B cell (primary cell): ENCODE measurements around the gene CYP4F11. TPM values are rescaled to one million over a fixed set of nuclear protein-coding genes. Genes with fewer than 3 reads are reported as not detected.

Experiments
- ATAC-seq: fragments of 200-7000 bp; cut with Tn5 transposase; one replicate; pipeline ENCODE4 v1.10.0; 2021; ENCODE audit warnings: low read depth, mild to moderate bottlenecking, moderate number of reproducible peaks, moderate library complexity
- CTCF ChIA-PET: fragments of 350-600 bp; sonication (Branson Sonifier 250); formaldehyde crosslinking; loops from one replicate; lab custom pipeline; 2021; ENCODE audit warnings: antibody characterized with exemption, inconsistent platforms; lab: Charles Lee
- POLR2A ChIA-PET: fragments of 350-600 bp; sonication (Branson Sonifier 250); formaldehyde crosslinking; loops from one replicate; lab custom pipeline; 2021; ENCODE audit warnings: antibody characterized with exemption; lab: Charles Lee
- DNase-seq: peaks from one replicate; pipeline ENCODE4 v3.0.0; 2013
- H2AFZ ChIP-seq: 2 replicates; pipeline ENCODE4 v1.6.1; 2012; ENCODE audit warnings: mild to moderate bottlenecking, low read depth, low read length; ENCODE audit not compliant: insufficient read depth, poor library complexity, severe bottlenecking
- H3K27ac ChIP-seq, 2 donors: 1 replicate in 1 of 2; 2 replicates in 1 of 2; pipeline ENCODE4 v1.5.1; 2012 to 2013; ENCODE audit warnings: low read length in 2 of 2, mild to moderate bottlenecking in 2 of 2, moderate library complexity in 1 of 2
- H3K27me3 ChIP-seq, 4 experiments: fragments of 200-600 bp in 1 of 4; sonication (generic) in 1 of 4; replicated peaks in 1 of 4; 1 replicate in 2 of 4; 2 replicates in 2 of 4; pipeline versions ENCODE4 v1.6.1 to v1.7.0; 2013 to 2016; ENCODE audit warnings: low read length in 3 of 4, mild to moderate bottlenecking in 2 of 4, mixed read lengths in 1 of 4, moderate library complexity in 1 of 4; ENCODE audit not compliant: insufficient read depth in 4 of 4, control insufficient read depth in 3 of 4; ENCODE audit errors: control extremely low read depth in 1 of 4
- H3K36me3 ChIP-seq, 2 experiments: replicated peaks in 1 of 2; 1 replicate in 1 of 2; 2 replicates in 1 of 2; pipeline versions ENCODE4 v1.6.1 to v1.7.1; 2013; ENCODE audit warnings: low read length in 1 of 2; ENCODE audit not compliant: insufficient read depth in 2 of 2, control insufficient read depth in 1 of 2; ENCODE audit errors: control extremely low read depth in 1 of 2, extremely low read depth in 1 of 2
- H3K4me1 ChIP-seq, 2 donors: fragments of 200-600 bp in 1 of 2; sonication (generic) in 1 of 2; 1 replicate in 1 of 2; 2 replicates in 1 of 2; pipeline versions ENCODE4 v1.5.1 to v1.6.1; 2013 to 2017; ENCODE audit warnings: low read length in 2 of 2; ENCODE audit not compliant: control insufficient read depth in 2 of 2, insufficient read depth in 2 of 2
- H3K4me2 ChIP-seq: replicated peaks from 2 replicates; pipeline ENCODE3; 2012; ENCODE audit warnings: mild to moderate bottlenecking, low read depth, low read length; ENCODE audit not compliant: poor library complexity, severe bottlenecking
- H3K4me3 ChIP-seq, 5 experiments: fragments of 200-600 bp in 1 of 5; sonication (generic) in 1 of 5; 1 replicate in 3 of 5; 2 replicates in 2 of 5; pipeline versions ENCODE4 v1.5.1 to v1.7.0; 2011 to 2016; ENCODE audit warnings: low read length in 4 of 5, mild to moderate bottlenecking in 4 of 5, low read depth in 2 of 5, control low read depth in 1 of 5, moderate library complexity in 1 of 5; ENCODE audit not compliant: insufficient read depth in 1 of 5; ENCODE audit errors: control extremely low read depth in 1 of 5, extremely low read depth in 1 of 5
- H3K79me2 ChIP-seq: fragments of 200-600 bp; sonication (generic); one replicate; pipeline ENCODE4 v1.6.0; 2016; ENCODE audit warnings: low read length; ENCODE audit not compliant: control insufficient read depth, insufficient read depth
- H3K9ac ChIP-seq: fragments of 200-600 bp; sonication (generic); 2 replicates; pipeline ENCODE4 v1.6.1; 2017; ENCODE audit warnings: mild to moderate bottlenecking, low read length, moderate library complexity
- H3K9me3 ChIP-seq, 3 donors: one replicate each; pipeline versions ENCODE4 v1.6.1 to v1.7.1; 2013; ENCODE audit warnings: low read length in 2 of 3; ENCODE audit not compliant: control insufficient read depth in 2 of 3, insufficient read depth in 1 of 3; ENCODE audit errors: control extremely low read depth in 1 of 3
- H4K20me1 ChIP-seq: 2 replicates; pipeline ENCODE4 v1.6.0; 2012; ENCODE audit warnings: mild to moderate bottlenecking, low read length; ENCODE audit not compliant: insufficient read depth, control insufficient read depth, poor library complexity, severe bottlenecking
- H3K27ac Mint-ChIP-seq: one replicate; pipeline ENCODE4 v1.8.0; 2021; ENCODE audit warnings: mixed read lengths
- H3K27me3 Mint-ChIP-seq: one replicate; pipeline ENCODE4 v1.8.0; 2021; ENCODE audit warnings: mixed read lengths
- H3K4me1 Mint-ChIP-seq: one replicate; pipeline ENCODE4 v1.8.0; 2021; ENCODE audit warnings: mixed read lengths
- H3K4me3 Mint-ChIP-seq: one replicate; pipeline ENCODE4 v1.8.0; 2021; ENCODE audit warnings: mixed read lengths
- H3K9me3 Mint-ChIP-seq: one replicate; pipeline ENCODE4 v1.8.0; 2022; ENCODE audit warnings: mixed read lengths; ENCODE audit not compliant: insufficient read depth
- EZH2 ChIP-seq: IDR thresholded peaks from 2 replicates; pipeline ENCODE4 v1.6.1; 2012; ENCODE audit warnings: borderline replicate concordance, low read depth, mild to moderate bottlenecking, moderate library complexity, low read length; ENCODE audit not compliant: insufficient read depth, poor library complexity, severe bottlenecking
- WGBS: methylation state at CpG from one replicate; pipeline ENCODE4 v1.1.5; 2013; ENCODE audit warnings: missing lambda C conversion rate; ENCODE audit not compliant: insufficient coverage; 5-methylcytosine and 5-hydroxymethylcytosine counted together
- intact Hi-C: fragments of 100-400 bp; cut with micrococcal nuclease; formaldehyde crosslinking; loops from one replicate; pipeline ENCODE4 v1.10.0; 2022
- polyA plus RNA-seq: library from polyadenylated mRNA; depleted of rRNA; stranded (reverse); fragments of >200 nt; gene quantifications from 2 replicates; pipeline ENCODE4 v1.2.3, GENCODE V29; 2012
- total RNA-seq, 2 donors: library from RNA; stranded (reverse); fragments of 120-200 nt in 1 of 2; gene quantifications; 1 replicate in 1 of 2; 2 replicates in 1 of 2; pipeline versions ENCODE4 v1.2.3 to v1.2.4, GENCODE V29; 2013 to 2022
- TF ChIP-seq, protein P1 (sequence below): fragments of 200-600 bp; IDR thresholded peaks from one replicate; pipeline ENCODE4 v1.8.0; 2022; ENCODE audit warnings: antibody characterized with exemption, mild to moderate bottlenecking

The CYP4F11 gene
- total and polyA plus RNA-seq, 2 donors (not counting 1 experiment from before 2014, with no cell fraction given), result not detected

DNA sequence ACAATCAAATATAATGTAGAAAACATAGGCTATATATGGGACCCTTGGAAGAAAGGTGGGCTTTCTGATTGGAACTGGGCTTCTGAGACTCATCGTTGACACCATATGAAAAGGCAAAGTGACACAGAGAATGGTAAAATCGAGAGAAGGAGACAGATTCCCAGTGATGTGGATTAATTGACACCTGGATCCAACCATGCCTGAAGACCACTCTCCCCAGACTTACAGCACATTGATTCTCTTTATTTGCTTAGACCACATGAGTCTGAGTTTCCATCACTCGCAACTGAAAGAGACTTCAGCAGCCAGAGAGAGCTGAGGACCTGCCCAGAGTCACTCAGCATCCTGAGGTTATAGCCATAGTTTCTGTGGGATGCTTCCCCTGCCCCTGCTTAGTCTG lies 6.0 kb downstream of the CYP4F11 start:
- no peak for TF ChIP-seq EZH2
- TF ChIP-seq, protein P1, sequence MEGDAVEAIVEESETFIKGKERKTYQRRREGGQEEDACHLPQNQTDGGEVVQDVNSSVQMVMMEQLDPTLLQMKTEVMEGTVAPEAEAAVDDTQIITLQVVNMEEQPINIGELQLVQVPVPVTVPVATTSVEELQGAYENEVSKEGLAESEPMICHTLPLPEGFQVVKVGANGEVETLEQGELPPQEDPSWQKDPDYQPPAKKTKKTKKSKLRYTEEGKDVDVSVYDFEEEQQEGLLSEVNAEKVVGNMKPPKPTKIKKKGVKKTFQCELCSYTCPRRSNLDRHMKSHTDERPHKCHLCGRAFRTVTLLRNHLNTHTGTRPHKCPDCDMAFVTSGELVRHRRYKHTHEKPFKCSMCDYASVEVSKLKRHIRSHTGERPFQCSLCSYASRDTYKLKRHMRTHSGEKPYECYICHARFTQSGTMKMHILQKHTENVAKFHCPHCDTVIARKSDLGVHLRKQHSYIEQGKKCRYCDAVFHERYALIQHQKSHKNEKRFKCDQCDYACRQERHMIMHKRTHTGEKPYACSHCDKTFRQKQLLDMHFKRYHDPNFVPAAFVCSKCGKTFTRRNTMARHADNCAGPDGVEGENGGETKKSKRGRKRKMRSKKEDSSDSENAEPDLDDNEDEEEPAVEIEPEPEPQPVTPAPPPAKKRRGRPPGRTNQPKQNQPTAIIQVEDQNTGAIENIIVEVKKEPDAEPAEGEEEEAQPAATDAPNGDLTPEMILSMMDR, result no peak
- ChIA-PET CTCF (no interaction called here), POLR2A (no interaction called here)
- no peak overlapping the region for H3K27ac ChIP-seq
- no peaks in the 10 kb centered on the region for H3K9me3 Mint-ChIP-seq
- ATAC-seq (no peak), DNase-seq (no peak)
- H3K4me1 Mint-ChIP-seq, result no peaks in the 10 kb centered on the region
- intact Hi-C loops, result no loop called here
- no peaks in the 10 kb centered on the region for H3K4me1 ChIP-seq
- no peak overlapping the region for H3K4me3 Mint-ChIP-seq
- no peaks in the 10 kb centered on the region for H3K36me3 ChIP-seq
- WGBS, result 100% methylated on average over 1 of the region's 3 CpGs
- H4K20me1 ChIP-seq, result no peaks in the 10 kb centered on the region
- peaks cover 0 to 38% (median 14%) of the 10 kb centered on the region in 4 experiments for H3K27me3 ChIP-seq
- H3K79me2 ChIP-seq, result no peaks in the 10 kb centered on the region
- peaks cover 52% of the 10 kb centered on the region for H3K27me3 Mint-ChIP-seq
- peaks cover 0 to 14% (median 0%) of the 10 kb centered on the region in 3 donors for H3K9me3 ChIP-seq
- H3K4me2 ChIP-seq, result no peak overlapping the region
- no peak overlapping the region for H2AFZ ChIP-seq
- no peak overlapping the region for H3K9ac ChIP-seq
- no peak overlapping the region for H3K4me3 ChIP-seq
- H3K27ac Mint-ChIP-seq, result no peak overlapping the region

DNA sequence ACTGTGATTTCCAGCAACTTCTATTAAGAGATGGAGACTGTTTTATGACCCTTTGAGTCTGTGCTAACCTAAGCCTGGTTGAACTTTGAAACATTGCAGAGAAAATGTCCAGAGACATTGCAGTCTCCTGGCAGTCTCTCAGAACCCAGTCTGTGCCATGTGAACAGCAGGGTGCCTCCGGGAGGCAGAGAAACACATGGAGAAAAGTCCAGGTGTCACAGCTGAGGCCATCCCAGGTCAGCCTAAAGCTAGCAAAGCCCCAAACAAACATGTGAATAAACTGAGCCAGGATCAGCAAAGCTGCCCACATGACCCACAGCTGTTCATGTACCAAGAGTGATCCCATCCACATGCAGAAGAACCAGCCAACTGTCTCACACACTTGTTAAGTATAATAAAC lies 7.8 kb downstream of the CYP4F11 start:
- Mint-ChIP-seq H3K27me3 (peaks cover 65% of the 10 kb centered on the region), H3K4me1 (no peaks in the 10 kb centered on the region), H3K4me3 (no peak overlapping the region), H3K27ac (no peak overlapping the region), H3K9me3 (no peaks in the 10 kb centered on the region)
- no peak overlapping the region for H3K4me3 ChIP-seq
- ATAC-seq (no peak), DNase-seq (no peak)
- TF ChIP-seq EZH2, result no peak
- TF ChIP-seq, protein P1, result no peak
- H3K36me3 ChIP-seq, result no peaks in the 10 kb centered on the region
- no peak overlapping the region for H2AFZ ChIP-seq
- 0% methylated on average over 1 of the region's 1 CpG for WGBS
- intact Hi-C loops, result no loop called here
- no peaks in the 10 kb centered on the region for H3K4me1 ChIP-seq
- no peak overlapping the region for H3K4me2 ChIP-seq
- ChIA-PET POLR2A (no interaction called here), CTCF (no interaction called here)
- no peak overlapping the region for H3K27ac ChIP-seq
- H3K27me3 ChIP-seq, result peaks cover 0 to 38% (median 16%) of the 10 kb centered on the region in 4 experiments
- peaks cover 0 to 14% (median 0%) of the 10 kb centered on the region in 3 donors for H3K9me3 ChIP-seq
- no peak overlapping the region for H3K9ac ChIP-seq
- no peaks in the 10 kb centered on the region for H3K79me2 ChIP-seq
- H4K20me1 ChIP-seq, result no peaks in the 10 kb centered on the region
